Neural progenitor cell (in vitro differentiated cells): ENCODE data around the gene CHRNA9.

Experiments used
- EZH2 ChIP-seq: fragments of 200-600 bp; sonication (generic); IDR thresholded peaks from 2 replicates; pipeline ENCODE4 v1.6.1; 2017; ENCODE audit warnings: antibody characterized with exemption, mild to moderate bottlenecking, moderate library complexity
- EZH2phosphoT487 ChIP-seq: fragments of 200-600 bp; sonication (generic); IDR thresholded peaks from 2 replicates; pipeline ENCODE4 v1.6.1; 2017; ENCODE audit warnings: antibody characterized with exemption
- TF ChIP-seq, protein P1 (sequence below): fragments of 200-600 bp; sonication (generic); IDR thresholded peaks from 2 replicates; pipeline ENCODE4 v1.5.1; 2017; ENCODE audit warnings: antibody characterized with exemption, mild to moderate bottlenecking

DNA sequence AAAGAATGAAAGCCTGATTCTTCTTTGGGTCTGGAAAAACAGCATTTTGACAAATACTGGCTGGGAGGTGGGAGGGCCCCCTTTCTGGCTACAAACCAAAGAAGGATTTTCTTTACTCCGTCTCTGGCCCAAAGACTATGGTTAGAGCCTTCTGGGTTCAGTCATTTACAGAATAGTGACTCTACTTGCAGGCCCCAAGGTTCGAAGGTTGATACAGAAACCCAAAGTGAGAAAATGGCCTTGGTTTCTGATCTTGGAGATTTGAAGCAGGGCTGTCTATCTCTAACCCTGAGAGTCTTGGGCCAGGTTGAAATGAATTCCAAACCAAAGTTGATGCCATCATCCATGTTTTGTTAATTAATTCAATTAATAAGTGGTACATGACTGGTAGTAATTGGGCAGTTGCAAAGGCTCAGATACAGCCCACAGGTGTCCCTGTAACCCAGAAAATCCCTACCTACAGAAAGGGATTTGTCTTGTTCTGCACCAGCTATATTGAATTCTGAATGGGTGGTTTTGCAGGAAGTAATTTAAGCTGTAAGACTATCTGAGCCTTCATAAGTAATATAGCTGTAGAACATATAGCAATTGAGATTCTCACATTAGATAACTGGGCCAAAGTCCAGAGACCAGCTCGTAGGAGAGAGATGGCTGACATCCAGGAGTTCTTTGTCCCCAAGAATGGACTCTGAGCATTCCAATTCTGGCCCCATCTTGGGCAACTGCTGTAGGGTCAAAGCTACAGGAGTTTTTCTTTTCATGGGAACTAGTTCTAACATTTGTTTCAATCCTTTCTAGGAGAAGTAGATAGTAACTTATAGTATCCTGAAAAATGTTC lies 34.5 kb downstream of the CHRNA9 start:
- TF ChIP-seq, protein P1, sequence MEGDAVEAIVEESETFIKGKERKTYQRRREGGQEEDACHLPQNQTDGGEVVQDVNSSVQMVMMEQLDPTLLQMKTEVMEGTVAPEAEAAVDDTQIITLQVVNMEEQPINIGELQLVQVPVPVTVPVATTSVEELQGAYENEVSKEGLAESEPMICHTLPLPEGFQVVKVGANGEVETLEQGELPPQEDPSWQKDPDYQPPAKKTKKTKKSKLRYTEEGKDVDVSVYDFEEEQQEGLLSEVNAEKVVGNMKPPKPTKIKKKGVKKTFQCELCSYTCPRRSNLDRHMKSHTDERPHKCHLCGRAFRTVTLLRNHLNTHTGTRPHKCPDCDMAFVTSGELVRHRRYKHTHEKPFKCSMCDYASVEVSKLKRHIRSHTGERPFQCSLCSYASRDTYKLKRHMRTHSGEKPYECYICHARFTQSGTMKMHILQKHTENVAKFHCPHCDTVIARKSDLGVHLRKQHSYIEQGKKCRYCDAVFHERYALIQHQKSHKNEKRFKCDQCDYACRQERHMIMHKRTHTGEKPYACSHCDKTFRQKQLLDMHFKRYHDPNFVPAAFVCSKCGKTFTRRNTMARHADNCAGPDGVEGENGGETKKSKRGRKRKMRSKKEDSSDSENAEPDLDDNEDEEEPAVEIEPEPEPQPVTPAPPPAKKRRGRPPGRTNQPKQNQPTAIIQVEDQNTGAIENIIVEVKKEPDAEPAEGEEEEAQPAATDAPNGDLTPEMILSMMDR, result no peak
- no peak for TF ChIP-seq EZH2phosphoT487
- TF ChIP-seq EZH2, result no peak
